Uterus (tissue), 4 donors: ENCODE data around the gene LSAMP. TPM values are rescaled to one million over a fixed set of nuclear protein-coding genes. Genes with fewer than 3 reads are reported as not detected.

Experiments
- DNase-seq, 2 donors: peaks; one replicate each; pipeline ENCODE4 v3.0.0-alpha.2; 2019 to 2020
- H3K27ac ChIP-seq, 2 donors: fragments of 200-600 bp; sonication (generic); 1 replicate in 1 of 2; 2 replicates in 1 of 2; pipeline ENCODE4 v1.5.1; 2016 to 2018
- H3K27me3 ChIP-seq, 2 donors: fragments of 200-600 bp; sonication (generic); one replicate each; pipeline ENCODE4 v1.5.1; 2018 to 2019; ENCODE audit warnings: control low read depth in 1 of 2
- H3K36me3 ChIP-seq, 2 donors: fragments of 200-600 bp; sonication (generic); one replicate each; pipeline ENCODE4 v1.5.1; 2019; ENCODE audit warnings: control low read depth in 1 of 2
- H3K4me1 ChIP-seq, 2 donors: fragments of 200-600 bp; sonication (generic); one replicate each; pipeline ENCODE4 v1.5.1; 2018 to 2019; ENCODE audit warnings: control low read depth in 1 of 2
- H3K4me3 ChIP-seq, 2 donors: fragments of 200-600 bp; sonication (generic); 1 replicate in 1 of 2; 2 replicates in 1 of 2; pipeline ENCODE4 v1.5.1; 2018 to 2019; ENCODE audit warnings: mild to moderate bottlenecking in 1 of 2
- H3K9me3 ChIP-seq, 2 donors: fragments of 200-600 bp; sonication (generic); one replicate each; pipeline ENCODE4 v1.5.1; 2019; ENCODE audit warnings: control low read depth in 1 of 2
- CTCF ChIP-seq, 4 experiments: fragments of 200-600 bp in 2 of 4; fragments of 450-650 bp in 2 of 4; sonication (generic) in 2 of 4; IDR thresholded peaks; one replicate each; pipeline ENCODE4 v1.5.1; 2016 to 2019; ENCODE audit warnings: antibody characterized with exemption in 4 of 4, mild to moderate bottlenecking in 2 of 4, moderate library complexity in 1 of 4
- POLR2A ChIP-seq, 2 donors: fragments of 450-650 bp; IDR thresholded peaks; one replicate each; pipeline ENCODE4 v1.6.1; 2016; ENCODE audit warnings: antibody characterized with exemption in 2 of 2, mild to moderate bottlenecking in 1 of 2, moderate library complexity in 1 of 2
- intact Hi-C: fragments of 100-400 bp; cut with DNase I; formaldehyde crosslinking; loops from one replicate; pipeline ENCODE4 v1.15.1; 2023; ENCODE audit warnings: low total_unique reads
- total RNA-seq, 4 donors: library from RNA; depleted of rRNA in 3 of 4; stranded (reverse); fragments of >200 nt in 3 of 4; gene quantifications; one replicate each; pipeline versions ENCODE4 v1.1.0 to v1.2.4, GENCODE V29; 2014 to 2023
- donor health status: DM: yes; HTN: yes; CAD: no.

LSAMP gene
- total RNA-seq, 4 donors from 2014 or later: 0.26 to 25.8 (median 1.8) TPM

DNA sequence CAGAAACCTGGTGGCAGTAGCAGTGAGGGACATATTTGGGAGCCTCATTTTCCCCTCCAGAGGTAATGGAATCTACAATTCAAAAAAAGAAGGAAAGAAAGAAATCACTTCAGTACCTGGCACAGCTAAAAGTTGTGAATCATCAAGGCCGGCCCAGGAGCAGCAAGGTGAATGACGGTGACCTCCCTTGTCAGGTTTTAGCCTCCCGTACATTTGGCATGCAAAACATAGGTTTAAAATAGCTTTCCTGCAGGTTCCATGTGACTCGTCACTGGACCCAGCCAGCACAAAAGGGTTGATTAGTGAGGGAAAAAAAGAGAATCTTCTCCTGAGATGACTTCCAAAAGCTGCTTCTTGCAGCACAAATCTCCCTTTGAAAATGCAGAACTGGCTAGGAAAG lies 394.2 kb downstream of the LSAMP start:
- Histone ChIP-seq H3K27ac (no peak overlapping the region), H3K9me3 (no peaks in the 10 kb centered on the region), H3K36me3 (no peaks in the 10 kb centered on the region), H3K4me3 (no peak overlapping the region), H3K4me1 (no peaks in the 10 kb centered on the region), H3K27me3 (no peaks in the 10 kb centered on the region)
- no peak for DNase-seq
- TF ChIP-seq CTCF (IDR thresholded peaks at IDR 0.05) (no peak), POLR2A (IDR thresholded peaks at IDR 0.05) (no peak)
- intact Hi-C loops: no loop called here

DNA sequence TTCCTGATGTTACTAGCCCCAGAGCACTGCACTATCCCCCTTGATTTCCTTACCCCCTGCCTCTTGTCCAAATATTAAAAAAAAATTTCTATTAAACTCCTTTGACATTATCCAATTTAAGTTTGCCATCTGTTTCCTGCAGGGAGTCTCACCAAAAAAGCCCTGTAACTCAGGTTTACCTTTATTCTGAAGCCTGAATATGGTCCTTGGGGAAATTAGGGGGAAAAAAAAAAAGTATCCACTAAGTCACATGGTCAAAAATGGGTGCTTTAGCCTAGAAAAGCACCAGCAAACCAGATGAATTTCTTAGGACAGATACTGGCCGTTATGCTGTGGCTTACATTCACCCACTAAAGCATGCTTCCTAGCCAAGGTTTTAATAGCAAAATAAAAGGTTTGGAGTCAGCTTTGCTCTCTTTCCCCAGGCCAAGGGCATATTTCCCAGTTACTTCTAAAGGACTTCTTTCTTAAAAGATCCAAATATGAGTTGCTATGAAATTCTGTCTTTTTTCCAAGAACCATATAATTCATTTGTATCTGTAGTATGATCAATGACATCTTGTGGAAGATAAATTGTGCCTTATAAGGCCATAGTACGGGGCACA lies 394.9 kb downstream of the LSAMP start:
- intact Hi-C loops: no loop called here
- no peak overlapping the region for H3K27ac ChIP-seq

GRCh38 chr3:116048991-116049390 lies 396.3 kb downstream of the LSAMP start:
- Histone ChIP-seq H3K27me3 (no peaks in the 10 kb centered on the region), H3K27ac (no peak overlapping the region), H3K4me1 (no peaks in the 10 kb centered on the region), H3K9me3 (no peaks in the 10 kb centered on the region), H3K4me3 (no peak overlapping the region), H3K36me3 (no peaks in the 10 kb centered on the region)
- DNase-seq: no peak
- TF ChIP-seq CTCF (IDR thresholded peaks at IDR 0.05) (no peak), POLR2A (IDR thresholded peaks at IDR 0.05) (no peak)
- intact Hi-C loops: no loop called here

More for the DNA sequence above, 394.9 kb downstream of the LSAMP start:
- TF ChIP-seq POLR2A (IDR thresholded peaks at IDR 0.05) (no peak), CTCF (IDR thresholded peaks at IDR 0.05) (no peak)
- Histone ChIP-seq H3K9me3 (no peaks in the 10 kb centered on the region), H3K27me3 (no peaks in the 10 kb centered on the region), H3K4me3 (no peak overlapping the region), H3K4me1 (no peaks in the 10 kb centered on the region), H3K36me3 (no peaks in the 10 kb centered on the region)
- DNase-seq: no peak

DNA sequence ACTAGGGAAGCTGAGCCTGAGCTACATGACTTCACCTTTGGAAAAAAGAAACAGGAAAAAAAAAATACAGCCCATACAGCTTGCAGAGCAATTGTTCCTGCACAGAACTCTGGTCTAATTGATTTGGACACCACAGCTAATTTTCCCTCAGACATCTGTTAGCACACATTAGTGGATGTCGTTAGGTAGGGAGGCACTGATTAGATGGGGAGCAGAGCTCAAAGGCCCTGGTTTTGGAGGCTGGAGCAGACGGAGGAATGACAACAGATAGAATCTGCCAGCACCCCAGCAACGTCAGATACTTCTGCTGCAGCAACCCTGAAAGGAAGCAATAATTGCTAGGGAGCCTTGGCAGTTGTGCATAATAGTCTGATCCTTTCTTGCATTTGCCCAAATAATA lies 398.9 kb downstream of the LSAMP start:
- H3K27ac ChIP-seq: no peak overlapping the region
- H3K4me3 ChIP-seq: no peak overlapping the region
- intact Hi-C loops: no loop called here
- no peaks in the 10 kb centered on the region for H3K36me3 ChIP-seq
- no peak for DNase-seq
- no peaks in the 10 kb centered on the region for H3K27me3 ChIP-seq
- no peaks in the 10 kb centered on the region for H3K4me1 ChIP-seq
- no peaks in the 10 kb centered on the region for H3K9me3 ChIP-seq
- TF ChIP-seq CTCF (IDR thresholded peaks at IDR 0.05) (no peak), POLR2A (IDR thresholded peaks at IDR 0.05) (no peak)

- H3K27me3 ChIP-seq: no peaks in the 10 kb centered on the region
- intact Hi-C loops: no loop called here
- no peak for TF ChIP-seq POLR2A (IDR thresholded peaks at IDR 0.05)
- TF ChIP-seq CTCF (IDR thresholded peaks at IDR 0.05): no peak
Measured at GRCh38 chr3:116045314-116045713, 400.0 kb downstream of the LSAMP start.

More at GRCh38 chr3:116045314-116045713, 400.0 kb downstream of the LSAMP start:
- Histone ChIP-seq H3K36me3 (no peaks in the 10 kb centered on the region), H3K4me3 (no peak overlapping the region), H3K27ac (no peak overlapping the region), H3K4me1 (no peaks in the 10 kb centered on the region), H3K9me3 (no peaks in the 10 kb centered on the region)
- DNase-seq: no peak
